Activated CD8-positive, alpha-beta memory T cell treated with anti-CD3 and anti-CD28 coated beads, Interleukin-2, amount 50 U/mL, for 1 hour (primary cell): ENCODE data around the gene DHX57.
"Not testable (repeated sequence)": the region's sequence is repeated elsewhere in the genome, so short reads cannot be mapped to it uniquely, and the experiment has no call there.

Experiments used
- DNase-seq: peaks from one replicate; pipeline ENCODE4 v3.0.0-alpha.2; 2020; ENCODE audit errors: extremely low read depth

DHX57 gene

GRCh38 chr2:38871432-38871831 is 4.3 kb downstream of the DHX57 start:
- no peak for DNase-seq

DNA sequence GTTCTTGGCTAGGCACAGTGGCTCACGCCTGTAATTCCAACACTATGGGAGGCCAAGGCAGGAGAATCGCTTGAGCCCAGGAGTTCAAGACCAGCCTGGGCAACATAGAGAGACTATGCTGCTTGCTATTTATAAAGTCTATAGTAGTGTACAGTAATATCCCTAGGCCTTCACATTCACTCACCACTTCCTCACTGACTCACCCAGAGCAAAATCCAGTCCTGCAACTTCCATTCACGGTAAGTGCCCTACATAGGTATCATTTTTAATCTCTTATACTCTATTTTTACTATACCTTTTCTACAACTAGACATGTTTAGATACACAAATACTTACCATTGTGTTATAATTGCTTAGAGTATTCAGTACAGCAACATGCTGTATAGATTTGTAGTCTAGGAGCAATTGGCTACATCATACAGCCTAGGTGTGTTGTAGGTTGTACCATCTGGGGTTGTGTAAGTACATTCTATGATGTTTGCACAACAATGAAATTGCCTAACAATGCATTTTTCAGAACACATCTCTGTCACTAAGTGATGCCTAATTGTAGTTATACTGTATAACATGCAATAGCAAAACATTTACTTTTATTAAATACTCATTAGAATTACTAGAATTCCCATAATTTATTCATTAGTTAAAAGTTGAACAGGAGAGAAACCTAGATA is 8.8 kb downstream of the DHX57 start:
- no peak for DNase-seq

GRCh38 chr2:38863061-38863695 is 12.6 kb downstream of the DHX57 start:
- no peak for DNase-seq

DNA sequence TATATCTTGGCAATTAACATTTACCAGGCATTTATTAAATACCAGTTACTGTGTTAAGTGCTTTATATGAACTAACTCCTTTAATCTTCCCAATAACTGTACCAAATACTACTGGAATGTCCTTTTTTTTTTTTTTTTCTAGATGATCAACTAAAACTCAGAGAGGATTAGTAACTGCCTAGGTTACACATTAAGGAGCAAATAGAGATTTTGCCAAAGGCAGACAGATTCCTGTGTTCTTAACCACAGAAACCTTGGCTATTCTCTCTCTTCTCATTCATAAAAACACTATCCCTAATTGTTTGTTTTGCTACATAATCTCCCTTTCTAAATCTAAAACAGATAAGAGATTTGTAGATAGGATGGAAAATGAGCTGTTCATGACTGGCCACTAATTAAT is 13.3 kb downstream of the DHX57 start:
- no peak for DNase-seq

- DNase-seq = no peak
Observed at GRCh38 chr2:38856165-38856564, 19.6 kb downstream of the DHX57 start.

DNA sequence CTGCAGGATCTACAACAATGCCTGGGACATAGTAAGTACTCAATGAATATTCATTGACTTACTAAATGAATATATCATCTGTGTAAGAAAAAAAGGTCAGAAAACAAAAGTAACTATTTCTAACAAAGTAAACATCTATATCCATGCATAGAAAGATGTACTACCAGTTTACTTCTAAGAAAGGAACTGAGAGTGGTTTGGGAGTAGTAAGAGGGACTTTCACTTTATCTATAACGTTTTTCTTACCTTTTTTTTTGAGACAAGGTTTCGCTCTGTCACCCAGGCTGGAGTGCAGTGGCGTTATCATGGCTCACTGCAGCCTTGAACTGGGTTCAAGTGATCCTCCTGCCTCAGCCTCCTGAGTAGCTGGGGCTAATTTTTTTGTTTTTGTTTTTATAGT is 25.7 kb downstream of the DHX57 start:
- no peak for DNase-seq

DNA sequence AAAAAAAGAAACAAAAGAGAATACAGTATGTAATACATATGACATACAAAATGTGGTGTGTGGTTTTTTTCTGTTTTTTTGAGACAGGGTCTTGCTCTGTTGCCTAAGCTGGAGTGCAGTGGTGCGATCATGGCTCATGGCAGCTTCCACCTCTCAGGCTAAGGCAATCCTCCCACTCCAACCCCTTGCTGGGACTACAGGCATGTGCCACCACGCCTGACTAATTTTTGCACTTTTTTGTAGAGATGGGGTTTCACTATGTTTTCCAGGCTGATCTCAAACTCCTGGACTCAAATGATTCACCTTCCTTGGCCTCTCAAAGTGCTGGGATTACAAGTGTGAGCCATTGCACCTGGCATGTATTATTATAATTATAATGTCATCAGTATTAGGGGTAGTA is 38.9 kb downstream of the DHX57 start:
- no peak for DNase-seq

DNA sequence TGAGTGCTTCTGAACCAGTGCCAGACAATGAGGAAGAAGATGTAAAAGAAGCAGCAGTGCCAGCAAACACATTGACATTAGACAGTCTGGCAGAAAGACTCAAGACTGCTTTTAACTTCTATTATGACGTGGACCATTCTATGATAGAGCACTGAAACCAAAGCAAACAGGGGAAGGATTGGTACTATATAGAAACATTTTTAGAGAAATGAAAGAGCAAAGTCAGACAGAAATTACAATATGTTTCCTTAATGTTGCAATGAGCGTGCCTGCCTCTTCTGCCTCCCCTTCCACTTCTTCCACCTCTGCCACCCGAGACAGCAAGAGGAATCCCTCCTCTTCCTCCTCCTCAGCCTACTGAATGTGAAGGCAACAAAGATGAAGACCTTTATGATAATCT is 39.7 kb downstream of the DHX57 start:
- DNase-seq = no peak

GRCh38 chr2:38835015-38835601 is 40.6 kb downstream of the DHX57 start:
- no peak for DNase-seq

GRCh38 chr2:38830526-38831159 is 45.1 kb downstream of the DHX57 start:
- no peak for DNase-seq

GRCh38 chr2:38829971-38830370 is 45.8 kb downstream of the DHX57 start:
- no peak for DNase-seq

DNA sequence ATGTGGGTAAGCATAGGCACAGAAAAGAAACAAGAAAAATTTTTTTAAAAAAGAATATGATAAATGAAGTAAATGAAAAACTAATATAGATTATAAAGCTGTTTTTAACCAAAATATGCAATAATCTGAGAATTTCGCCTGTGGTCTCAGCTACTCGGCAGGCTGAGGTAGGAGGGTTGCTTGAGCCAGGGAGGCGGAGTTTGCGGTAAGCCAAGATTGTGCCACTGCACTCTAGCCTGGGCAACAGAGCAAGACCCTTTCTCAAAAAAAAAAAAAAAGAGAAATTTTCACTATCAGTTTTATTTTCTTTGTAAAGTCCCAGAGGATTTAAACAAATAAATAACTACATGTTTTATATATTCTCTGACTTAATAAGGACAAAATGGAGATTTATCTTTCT is 47.3 kb downstream of the DHX57 start:
- DNase-seq = no peak

DNA sequence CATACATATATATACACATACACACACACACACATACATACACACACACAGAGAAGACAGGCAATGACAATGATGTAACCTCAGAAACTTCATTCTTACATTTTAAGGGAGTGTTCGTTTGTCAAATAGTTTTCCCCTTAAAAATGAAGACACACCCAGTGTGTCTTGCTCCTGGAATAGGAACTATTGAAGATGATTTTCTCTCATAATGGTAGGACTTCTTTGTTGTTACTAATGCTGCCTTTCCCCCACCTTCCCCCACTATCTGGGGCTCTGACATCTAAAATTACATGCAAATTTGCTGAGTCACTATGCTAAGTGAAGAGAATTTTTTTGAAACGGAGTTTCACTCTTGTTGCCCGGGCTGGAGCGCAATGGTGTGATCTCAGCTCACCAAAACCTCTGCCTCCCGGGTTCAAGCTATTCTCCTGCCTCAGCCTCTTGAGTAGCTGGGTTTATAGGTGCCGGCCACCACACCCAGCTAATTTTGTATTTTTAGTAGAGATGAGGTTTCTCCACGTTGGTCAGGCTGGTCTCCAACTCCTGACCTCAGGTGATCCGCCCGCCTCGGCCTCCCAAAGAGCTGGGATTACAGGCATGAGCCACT is 48.1 kb downstream of the DHX57 start:
- DNase-seq = not testable (repeated sequence)

DNA sequence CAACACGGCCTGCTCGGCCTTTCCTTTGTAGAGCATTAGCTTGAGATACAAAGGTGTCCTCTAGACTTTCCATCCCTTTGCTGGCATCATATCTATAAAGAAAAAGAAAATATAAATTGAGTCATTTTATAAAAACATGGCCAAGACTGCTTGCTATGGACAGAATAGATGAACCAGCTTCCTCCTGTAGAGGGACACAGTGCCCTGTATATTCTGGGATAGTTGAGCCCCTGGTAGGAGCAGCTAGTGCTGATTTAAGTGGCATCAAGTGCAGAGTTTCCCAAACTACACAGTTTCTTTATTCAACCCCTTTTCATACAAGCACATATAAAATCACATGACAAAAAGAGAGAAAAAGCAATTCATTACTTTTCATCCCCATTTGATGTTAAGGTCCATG is 49.8 kb downstream of the DHX57 start:
- DNase-seq = no peak

DNA sequence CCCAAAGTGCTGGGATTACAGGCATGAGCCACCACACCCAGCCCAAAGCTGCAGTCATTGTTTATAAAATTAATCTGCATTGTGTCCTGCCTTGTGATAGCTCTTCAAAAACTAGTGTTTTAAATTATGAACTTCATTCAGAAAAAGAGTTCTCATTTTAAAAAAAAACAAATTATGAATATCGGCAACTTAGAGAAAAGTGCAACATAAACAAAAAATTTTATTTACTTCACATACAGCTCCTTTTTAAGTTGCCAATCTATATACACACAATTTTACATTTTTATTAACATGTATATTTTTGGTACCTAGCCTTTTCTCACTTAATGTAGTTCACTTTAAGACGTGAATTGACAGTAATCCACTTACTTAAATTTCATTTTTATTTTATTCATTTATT is 50.8 kb downstream of the DHX57 start:
- no peak for DNase-seq

DNA sequence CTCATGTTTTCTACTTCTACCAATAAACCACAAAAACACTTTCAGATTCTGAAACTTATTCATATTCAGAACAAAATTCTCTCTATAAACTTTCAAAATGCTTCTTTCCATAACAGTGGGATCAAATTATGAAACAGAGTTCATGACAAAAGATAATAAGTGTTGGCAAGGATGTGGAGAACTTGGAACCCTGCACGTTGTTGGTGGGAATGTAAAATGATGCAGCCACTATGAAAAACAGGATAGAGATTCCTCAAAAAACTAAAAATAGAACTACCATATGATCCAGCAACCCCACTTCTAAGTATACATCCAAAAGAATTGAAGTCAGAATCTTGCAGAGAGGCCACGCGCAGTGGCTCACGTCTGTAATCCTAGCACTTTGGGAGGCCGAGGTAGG is 52.3 kb downstream of the DHX57 start:
- no peak for DNase-seq

DNA sequence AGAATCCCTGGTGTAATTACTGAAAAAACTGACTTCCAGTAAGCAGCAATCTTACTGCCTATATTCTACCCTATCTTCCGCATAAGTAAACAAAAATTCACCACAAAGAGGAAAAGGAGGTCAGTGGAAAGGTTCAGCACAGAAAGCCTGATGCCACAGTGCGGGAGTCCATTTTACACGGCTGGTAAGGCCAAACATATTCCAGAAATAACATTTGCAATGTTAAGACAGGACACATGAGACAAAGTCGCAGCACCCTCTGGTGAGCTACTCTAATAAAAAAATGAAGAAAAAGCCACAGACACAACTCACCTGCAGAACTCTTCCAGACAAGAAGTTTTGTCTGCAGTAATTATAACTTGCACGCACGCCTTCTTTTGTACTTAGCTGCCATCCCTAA is 57.2 kb downstream of the DHX57 start:
- DNase-seq = no peak

DNA sequence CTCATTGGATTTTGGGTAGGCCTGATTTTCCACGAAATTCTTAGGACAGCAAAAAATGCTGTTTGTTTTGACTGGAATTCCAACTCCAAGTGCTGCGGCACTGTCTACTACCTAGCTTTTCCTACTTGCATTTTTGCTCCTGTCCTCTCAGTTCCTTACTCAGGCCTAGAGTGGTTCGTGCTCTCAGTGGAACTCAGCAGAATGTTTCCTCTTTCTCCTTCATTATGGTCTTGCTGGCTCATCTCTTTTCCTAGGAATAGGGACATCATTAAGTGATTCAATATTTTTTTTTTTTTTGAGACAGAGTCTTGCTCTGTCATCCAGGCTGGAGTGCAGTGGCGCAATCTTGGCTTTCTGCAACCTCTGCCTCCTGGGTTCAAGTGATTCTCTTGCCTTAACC is 59.8 kb downstream of the DHX57 start:
- no peak for DNase-seq

GRCh38 chr2:38810488-38810887 is 65.2 kb downstream of the DHX57 start:
- DNase-seq = no peak

- DNase-seq = no peak
Observed at GRCh38 chr2:38808677-38809076, 67.1 kb downstream of the DHX57 start.

DNA sequence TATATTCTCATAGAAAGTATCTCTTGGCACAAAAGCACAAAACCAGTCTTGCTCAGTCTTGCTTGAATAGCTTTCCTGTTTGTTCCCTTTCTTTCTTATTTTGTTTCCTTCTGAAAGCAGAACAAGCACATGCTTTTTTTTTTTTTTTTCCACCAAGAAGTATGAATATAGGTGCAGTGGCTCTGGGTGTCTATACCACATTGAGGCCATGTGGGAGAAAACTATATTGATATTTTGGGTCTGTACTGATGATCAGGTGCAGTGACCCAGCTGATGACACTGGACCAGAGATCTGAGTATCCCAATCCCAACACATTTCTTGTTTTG is 69.0 kb downstream of the DHX57 start:
- DNase-seq = no peak

DNA sequence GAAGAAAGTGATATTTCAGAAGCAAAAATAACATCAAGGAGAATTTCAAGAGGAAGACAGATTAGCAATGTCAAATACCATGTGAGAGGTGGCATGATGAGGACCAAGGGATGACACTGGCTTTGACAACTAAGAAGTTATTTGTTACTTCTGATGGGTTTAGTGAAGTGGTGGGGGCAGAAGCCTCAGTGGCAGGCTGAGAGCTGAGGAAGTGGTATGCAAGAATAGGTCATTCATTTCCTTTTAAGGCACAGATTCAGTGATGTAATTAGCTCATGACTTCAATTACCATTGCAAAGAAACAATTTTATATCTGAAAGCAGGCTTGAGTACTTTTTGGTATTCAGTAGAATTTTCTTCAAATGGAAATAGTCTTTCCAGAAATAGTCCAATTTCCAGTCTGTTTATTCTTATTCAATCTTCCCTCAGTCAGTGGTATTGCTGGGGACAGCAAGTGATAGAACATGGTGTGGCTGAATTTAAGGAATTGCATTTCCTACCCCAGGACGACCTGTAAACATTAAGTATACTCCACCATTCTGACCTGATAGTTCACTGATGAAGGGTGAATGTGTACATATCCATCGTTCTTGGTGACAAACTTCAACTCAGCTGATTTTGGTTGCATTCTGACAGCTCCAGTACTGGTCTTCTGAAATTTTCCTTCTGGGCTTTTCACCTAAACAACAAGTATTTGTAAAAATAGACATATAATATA is 69.6 kb downstream of the DHX57 start:
- no peak for DNase-seq
